Fibroblast of skin of left biceps (primary cell): ENCODE measurements around the gene HADHB.

Experiments used
- DNase-seq, 2 experiments: peaks; one replicate each; pipeline ENCODE4 v3.0.0-alpha.2; 2013; ENCODE audit warnings: low read depth in 2 of 2

Gene HADHB

GRCh38 chr2:26244309-26245230 lies at the start of gene HADHB, which contains the start of gene HADHA:
Gene HADHB, plus strand, starts transcription at chr2:26244939. Its CDS starts 9,316 bp downstream, at chr2:26254255.
Gene HADHA, minus strand, starts transcription at chr2:26244632. Its CDS starts 36 bp downstream, at chr2:26244596.
- DNase-seq, result peak; percentile 60 to 62

- DNase-seq, result peak; percentile 52 to 54
Observed at GRCh38 chr2:26195040-26195984, 49.4 kb upstream of the HADHB start.

- no peak for DNase-seq
Observed at GRCh38 chr2:26196683-26197418, 47.9 kb upstream of the HADHB start.

DNA sequence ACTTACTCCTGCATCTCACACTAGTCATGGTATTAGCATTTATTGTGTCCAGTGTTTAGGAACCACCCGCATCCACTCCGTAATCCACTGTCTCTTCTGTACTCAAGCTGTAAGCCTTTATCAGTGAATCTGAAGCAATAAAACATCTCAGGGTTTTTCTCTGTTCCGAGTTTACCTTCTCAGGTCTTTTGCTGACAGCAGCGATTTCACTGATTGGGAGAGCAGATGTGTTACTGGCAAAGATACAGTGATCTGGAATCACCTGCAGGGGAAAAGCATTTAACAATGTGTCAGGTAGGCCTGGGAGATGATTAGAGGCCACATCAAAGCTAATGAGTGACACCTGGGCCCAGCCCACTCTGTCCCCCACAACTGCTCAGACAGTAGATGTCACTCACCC lies 47.2 kb upstream of the HADHB start:
- no peak for DNase-seq

DNA sequence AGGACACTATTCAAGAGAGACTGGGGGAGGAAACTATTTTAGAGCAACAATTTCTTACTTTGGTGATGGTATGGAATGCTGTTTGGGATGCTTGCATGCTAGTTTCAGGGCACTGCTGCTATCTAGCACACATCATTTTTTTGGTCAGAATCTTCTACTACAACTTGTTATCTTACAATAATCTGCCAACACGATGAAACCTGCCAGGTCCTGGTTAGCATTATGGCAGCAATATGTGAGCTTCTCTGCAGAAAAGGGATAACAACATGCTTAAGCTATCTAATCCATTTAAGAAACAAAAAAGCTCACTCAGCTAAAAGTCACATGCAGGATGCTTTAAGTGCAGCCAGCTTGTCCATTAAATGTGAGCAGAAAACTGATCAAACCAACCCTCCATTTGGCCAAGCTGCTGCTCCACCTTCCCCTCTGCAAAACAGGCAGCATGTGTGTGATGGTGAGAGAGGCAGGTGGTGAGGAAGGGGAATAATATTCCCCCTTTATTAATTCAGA lies 41.7 kb upstream of the HADHB start:
- no peak for DNase-seq

GRCh38 chr2:26203906-26204305 lies 40.8 kb upstream of the HADHB start:
- no peak for DNase-seq

GRCh38 chr2:26212011-26212410 lies 32.7 kb upstream of the HADHB start:
- no peak for DNase-seq

- DNase-seq, result no peak
Observed at GRCh38 chr2:26214759-26215158, 30.0 kb upstream of the HADHB start.

- no peak for DNase-seq
Observed at GRCh38 chr2:26215833-26216232, 28.9 kb upstream of the HADHB start.

DNA sequence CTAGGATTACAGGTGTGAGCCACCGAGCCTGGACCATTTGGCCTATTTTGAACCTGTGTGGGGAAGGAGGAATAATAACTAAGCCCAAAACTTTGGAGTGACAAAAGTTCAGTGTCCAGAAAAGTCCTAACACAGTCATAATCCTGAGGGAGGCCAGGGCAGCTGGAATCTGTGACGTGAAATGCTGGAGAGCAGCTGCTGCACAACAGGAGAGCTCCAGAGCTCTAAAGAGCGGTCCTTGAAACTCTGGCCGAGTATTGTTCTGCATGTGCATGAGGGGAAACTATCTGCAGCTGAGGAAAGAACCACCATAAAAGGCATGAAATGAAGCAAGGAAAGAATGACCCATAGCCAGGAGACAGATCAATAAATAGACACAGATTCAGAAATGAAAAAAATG lies 28.2 kb upstream of the HADHB start:
- DNase-seq, result no peak

DNA sequence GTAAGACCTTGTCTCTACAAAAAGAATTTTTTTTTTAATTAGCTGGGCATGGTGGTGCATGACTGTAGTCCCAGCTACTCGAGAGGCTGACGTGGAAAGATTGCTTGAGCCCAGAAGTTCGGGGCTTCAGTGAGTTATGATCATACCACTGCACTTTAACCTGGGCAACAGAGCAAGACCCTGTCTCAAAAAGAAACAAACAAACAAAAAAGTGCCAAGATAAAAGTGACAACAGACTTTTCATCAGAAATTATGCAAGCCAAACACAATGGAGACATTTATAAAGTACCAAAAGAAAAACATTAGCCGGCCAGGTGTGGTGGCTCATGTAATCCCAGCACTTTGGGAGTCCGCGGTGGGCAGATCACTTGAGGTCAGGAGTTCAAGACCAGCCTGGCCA lies 27.0 kb upstream of the HADHB start:
- DNase-seq, result no peak

DNA sequence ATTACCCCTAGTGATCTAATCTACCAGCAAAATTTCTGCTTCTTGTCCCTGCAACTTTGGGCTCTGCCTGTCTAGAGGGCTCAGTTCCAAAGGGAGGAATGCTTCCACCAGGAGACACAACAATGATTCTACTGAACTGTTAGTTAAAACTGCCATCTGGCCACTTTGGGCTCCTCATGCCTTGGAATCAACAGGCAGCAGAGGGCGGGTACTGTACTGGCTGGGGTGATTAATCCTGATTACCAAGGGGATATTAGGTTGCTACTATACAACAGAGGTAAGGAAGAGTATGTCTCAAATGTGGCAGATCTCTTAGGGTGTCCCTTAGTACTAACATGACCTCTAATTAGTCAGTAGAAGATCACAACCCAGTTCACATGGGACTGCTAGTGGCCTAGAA lies 21.7 kb upstream of the HADHB start:
- no peak for DNase-seq

- no peak for DNase-seq
Observed at GRCh38 chr2:26224095-26224494, 20.6 kb upstream of the HADHB start.

DNA sequence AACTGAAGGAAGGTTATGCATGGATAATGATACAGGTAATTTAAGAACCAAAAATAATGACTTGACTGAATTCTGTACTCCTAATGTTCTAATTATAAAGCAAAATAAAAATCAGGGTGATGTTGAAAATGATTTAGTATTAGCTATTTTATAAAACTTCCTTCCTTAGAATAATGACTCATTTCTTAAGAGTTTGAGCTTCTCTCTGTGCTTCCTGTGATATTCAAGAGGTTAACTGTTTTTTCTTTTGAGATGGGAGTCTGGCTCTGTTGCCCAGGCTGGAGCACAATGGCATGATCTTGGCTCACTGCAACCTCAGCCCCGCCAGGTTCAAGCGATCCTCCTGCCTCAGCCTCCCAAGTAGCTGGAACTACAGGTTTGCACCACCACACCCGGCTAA lies 15.1 kb upstream of the HADHB start:
- DNase-seq, result no peak

- DNase-seq, result no peak
Observed at GRCh38 chr2:26230806-26231205, 13.9 kb upstream of the HADHB start.

- DNase-seq, result no peak
Observed at GRCh38 chr2:26235089-26235488, 9.7 kb upstream of the HADHB start.

- no peak for DNase-seq
Observed at GRCh38 chr2:26237868-26238267, 6.9 kb upstream of the HADHB start.

- DNase-seq, result no peak
Observed at GRCh38 chr2:26238311-26238958, 6.3 kb upstream of the HADHB start.

DNA sequence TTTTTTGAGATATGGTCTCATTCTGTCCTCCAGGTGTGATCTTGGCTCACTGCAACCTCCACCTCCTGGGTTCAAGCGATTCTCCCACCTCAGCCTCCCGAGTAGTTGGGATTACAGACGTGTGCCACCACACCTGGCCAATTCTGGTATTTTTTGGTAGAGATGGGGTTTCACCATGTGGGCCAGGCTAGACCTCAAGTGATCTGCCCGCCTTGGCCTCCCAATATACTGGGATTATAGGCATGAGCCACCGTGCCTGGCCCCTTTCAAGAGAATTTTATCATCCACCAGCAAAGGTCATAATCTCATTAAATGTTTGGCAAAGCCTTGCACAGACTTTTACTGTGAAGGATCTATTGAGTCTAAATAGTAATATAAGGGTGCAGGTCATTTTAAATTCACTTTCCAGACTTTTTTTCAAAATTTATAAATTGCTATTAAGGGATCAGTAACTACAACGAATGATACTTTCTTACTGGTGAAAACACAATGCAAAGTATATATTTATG lies 2.8 kb upstream of the HADHB start:
- DNase-seq, result no peak

- DNase-seq, result no peak
Observed at GRCh38 chr2:26243470-26244308, 1.1 kb upstream of the HADHB start.
